HEK293T (cell line): ENCODE results near the gene AKR1C4.

Source experiments
- CTCF ChIA-PET: fragments of 350-600 bp; formaldehyde crosslinking; extraction: SDS; loops from one replicate; lab custom pipeline; 2021; ENCODE audit warnings: antibody characterized with exemption, inconsistent platforms; lab: Yijun Ruan, JAX
- POLR2A ChIA-PET: fragments of 350-600 bp; formaldehyde crosslinking; extraction: SDS; loops from one replicate; lab custom pipeline; 2020; ENCODE audit warnings: antibody characterized with exemption, inconsistent platforms; lab: Yijun Ruan, JAX
- DNase-seq: peaks from one replicate; pipeline ENCODE4 v3.0.0; 2012; ENCODE audit warnings: mixed read lengths; ENCODE audit errors: extremely low spot score
- ARNT ChIP-seq: fragments of 450-650 bp; IDR thresholded peaks from 2 replicates; pipeline ENCODE4 v1.6.1; 2017; ENCODE audit warnings: mild to moderate bottlenecking
- BHLHE40 ChIP-seq: fragments of 450-650 bp; IDR thresholded peaks from 2 replicates; pipeline ENCODE4 v1.6.1; 2016; ENCODE audit warnings: mild to moderate bottlenecking, moderate library complexity, borderline replicate concordance
- CTBP1 ChIP-seq: fragments of 450-650 bp; IDR thresholded peaks from 2 replicates; pipeline ENCODE4 v1.6.1; 2016; ENCODE audit warnings: borderline replicate concordance
- ELF4 ChIP-seq: fragments of 450-650 bp; IDR thresholded peaks from 2 replicates; pipeline ENCODE4 v1.6.1; 2017; ENCODE audit warnings: antibody characterized with exemption
- FOXA1 ChIP-seq: fragments of 450-650 bp; IDR thresholded peaks from 2 replicates; pipeline ENCODE4 v1.6.1; 2016; ENCODE audit warnings: mild to moderate bottlenecking
- FOXK2 ChIP-seq: fragments of 450-650 bp; IDR thresholded peaks from 2 replicates; pipeline ENCODE4 v1.6.1; 2016; ENCODE audit warnings: mild to moderate bottlenecking
- FOXM1 ChIP-seq: fragments of 450-650 bp; IDR thresholded peaks from 2 replicates; pipeline ENCODE4 v1.6.1; 2017; ENCODE audit warnings: mild to moderate bottlenecking, borderline replicate concordance
- HDGF ChIP-seq: fragments of 450-650 bp; IDR thresholded peaks from 2 replicates; pipeline ENCODE4 v1.6.1; 2017; ENCODE audit warnings: antibody characterized with exemption, borderline replicate concordance
- L3MBTL2 ChIP-seq: fragments of 450-650 bp; conservative IDR thresholded peaks from 2 replicates; pipeline ENCODE4 v1.6.1; 2016; ENCODE audit warnings: mild to moderate bottlenecking
- LEF1 ChIP-seq: fragments of 450-650 bp; IDR thresholded peaks from 2 replicates; pipeline ENCODE4 v1.6.1; 2017; ENCODE audit warnings: mild to moderate bottlenecking, borderline replicate concordance
- NFRKB ChIP-seq: fragments of 450-650 bp; IDR thresholded peaks from 2 replicates; pipeline ENCODE4 v1.6.1; 2016; ENCODE audit warnings: mild to moderate bottlenecking, moderate library complexity
- PKNOX1 ChIP-seq: fragments of 450-650 bp; IDR thresholded peaks from 2 replicates; pipeline ENCODE4 v1.6.1; 2016
- SP1 ChIP-seq: fragments of 450-650 bp; IDR thresholded peaks from 2 replicates; pipeline ENCODE4 v1.6.1; 2017
- SUZ12 ChIP-seq: fragments of 450-650 bp; IDR thresholded peaks from 2 replicates; pipeline ENCODE4 v1.6.1; 2016; ENCODE audit warnings: mild to moderate bottlenecking
- TARDBP ChIP-seq: fragments of 450-650 bp; IDR thresholded peaks from 2 replicates; pipeline ENCODE4 v1.6.1; 2016
- ZNF384 ChIP-seq: fragments of 450-650 bp; IDR thresholded peaks from 2 replicates; pipeline ENCODE4 v1.6.1; 2016

AKR1C4 gene

GRCh38 chr10:5196702-5197113 is at the start of gene AKR1C4:
AKR1C4 (plus strand) TSS chr10:5196837; CDS start chr10:5196868, 31 bp downstream.
- ChIA-PET POLR2A (no interaction called here), CTCF (no interaction called here)
- TF ChIP-seq ZNF384 = no peak
- TF ChIP-seq PKNOX1 = no peak
- TF ChIP-seq SUZ12 = no peak
- TF ChIP-seq HDGF = no peak
- no peak for TF ChIP-seq ELF4
- TF ChIP-seq ARNT = no peak
- no peak for TF ChIP-seq LEF1
- TF ChIP-seq FOXM1 = no peak
- no peak for TF ChIP-seq TARDBP
- TF ChIP-seq FOXK2 = no peak
- TF ChIP-seq NFRKB = no peak
- TF ChIP-seq SP1 = no peak
- no peak for TF ChIP-seq CTBP1
- no peak for TF ChIP-seq L3MBTL2
- DNase-seq = no peak

DNA sequence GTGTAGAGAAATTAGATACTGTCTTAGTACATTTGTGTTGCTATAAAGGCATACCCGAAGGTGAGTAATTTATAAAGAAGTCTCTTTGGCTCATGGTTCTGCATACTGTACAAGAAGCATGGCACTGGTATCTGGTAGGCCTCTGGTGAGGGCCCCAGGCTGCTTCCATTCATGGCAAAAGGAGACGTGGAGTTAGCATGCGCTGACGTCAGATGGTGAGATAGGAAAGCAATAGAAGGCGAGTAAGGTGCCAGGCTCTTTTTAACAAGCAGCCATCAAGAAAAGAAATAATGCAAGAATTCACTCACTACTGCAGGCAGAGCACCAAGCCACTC is 49.8 kb upstream of the AKR1C4 start:
- ChIA-PET POLR2A (no interaction called here), CTCF (no interaction called here)
- no peak for DNase-seq
- TF ChIP-seq PKNOX1 = no peak
- no peak for TF ChIP-seq HDGF
- no peak for TF ChIP-seq SUZ12
- TF ChIP-seq NFRKB = no peak
- no peak for TF ChIP-seq CTBP1
- TF ChIP-seq ELF4 = no peak
- no peak for TF ChIP-seq ARNT
- TF ChIP-seq FOXM1 = no peak
- TF ChIP-seq SP1 = no peak

- DNase-seq = no peak
- TF ChIP-seq TARDBP (no peak), ZNF384 (no peak), FOXM1 (no peak), LEF1 (no peak), BHLHE40 (no peak), PKNOX1 (no peak), NFRKB (no peak), FOXA1 (no peak), L3MBTL2 (no peak), CTBP1 (no peak), ELF4 (no peak), HDGF (no peak), ARNT (no peak), SUZ12 (no peak), FOXK2 (no peak), SP1 (no peak)
- ChIA-PET POLR2A (no interaction called here), CTCF (no interaction called here)
Measured at GRCh38 chr10:5147255-5147980, 49.2 kb upstream of the AKR1C4 start.

GRCh38 chr10:5147981-5148677 is 48.5 kb upstream of the AKR1C4 start:
- DNase-seq = no peak
- ChIA-PET CTCF (no interaction called here), POLR2A (no interaction called here)

DNA sequence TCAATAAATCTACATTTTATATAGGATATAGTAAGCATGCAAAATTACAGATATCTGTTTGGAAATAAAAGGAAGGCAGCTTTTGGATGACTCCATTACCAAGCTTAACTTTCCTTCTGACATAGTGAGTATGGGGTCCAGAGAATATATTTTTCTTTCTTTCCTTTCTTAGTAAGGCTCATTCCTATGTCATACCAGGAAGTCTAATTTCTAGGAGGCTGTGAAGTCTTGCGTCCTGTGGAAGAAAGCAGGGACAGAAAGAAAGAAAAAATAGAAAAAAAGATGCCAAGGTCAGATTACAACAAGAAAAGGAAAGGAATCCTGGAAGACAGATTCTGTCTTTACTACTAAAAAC is 48.0 kb upstream of the AKR1C4 start:
- ChIA-PET POLR2A (no interaction called here), CTCF (no interaction called here)
- no peak for DNase-seq
- no peak for TF ChIP-seq ZNF384
- TF ChIP-seq ARNT = no peak
- no peak for TF ChIP-seq TARDBP
- TF ChIP-seq L3MBTL2 = no peak
- no peak for TF ChIP-seq PKNOX1
- no peak for TF ChIP-seq SUZ12
- no peak for TF ChIP-seq NFRKB
- no peak for TF ChIP-seq LEF1

More at GRCh38 chr10:5147981-5148677, 48.5 kb upstream of the AKR1C4 start:
- TF ChIP-seq FOXM1 (no peak), CTBP1 (no peak), TARDBP (no peak), ZNF384 (no peak), ELF4 (no peak), L3MBTL2 (no peak), NFRKB (no peak), PKNOX1 (no peak), FOXK2 (no peak), HDGF (no peak), ARNT (no peak), LEF1 (no peak), SUZ12 (no peak), FOXA1 (no peak), SP1 (no peak)
